HG03520 (cell line): ENCODE data around the gene HECTD4.
A peak's percentile ranks its signal among the peaks of the same experiment; 100 is the strongest.
"Not testable (repeated sequence)": the region's sequence is repeated elsewhere in the genome, so short reads cannot be mapped to it uniquely, and the experiment has no call there.

ENCODE experiments used
- ATAC-seq: cut with Tn5 transposase; IDR thresholded peaks from one replicate; pipeline ENCODE4 v1.9.1; 2021; ENCODE audit warnings: mild to moderate bottlenecking, moderate library complexity; ENCODE audit not compliant: unreplicated experiment

HECTD4 gene

GRCh38 chr12:112406519-112407488 is 24.6 kb upstream of the HECTD4 start:
- ATAC-seq = no peak

- no peak for ATAC-seq
Observed at GRCh38 chr12:112401903-112402498, 19.8 kb upstream of the HECTD4 start.

GRCh38 chr12:112401054-112401453 is 18.8 kb upstream of the HECTD4 start:
- ATAC-seq = no peak

GRCh38 chr12:112393328-112393727 is 11.1 kb upstream of the HECTD4 start:
- ATAC-seq = no peak

GRCh38 chr12:112389922-112390654 is 7.9 kb upstream of the HECTD4 start:
- ATAC-seq = not testable (repeated sequence)

GRCh38 chr12:112389228-112389627 is 7.0 kb upstream of the HECTD4 start:
- ATAC-seq = no peak

GRCh38 chr12:112386726-112387125 is 4.5 kb upstream of the HECTD4 start:
- ATAC-seq = no peak

- no peak for ATAC-seq
Observed at GRCh38 chr12:112382866-112383265, 635 bp upstream of the HECTD4 start.

- ATAC-seq = peak; percentile 39
Observed at GRCh38 chr12:112381406-112381882, 787 bp downstream of the HECTD4 start.

- no peak for ATAC-seq
Observed at GRCh38 chr12:112380663-112381405, 1.4 kb downstream of the HECTD4 start.

- no peak for ATAC-seq
Observed at GRCh38 chr12:112375105-112375504, 7.1 kb downstream of the HECTD4 start.

GRCh38 chr12:112374166-112374740 is 8.0 kb downstream of the HECTD4 start:
- no peak for ATAC-seq

- ATAC-seq = no peak
Observed at GRCh38 chr12:112370868-112371510, 11.2 kb downstream of the HECTD4 start.

GRCh38 chr12:112370199-112370598 is 12.0 kb downstream of the HECTD4 start:
- no peak for ATAC-seq

- ATAC-seq = no peak
Observed at GRCh38 chr12:112368856-112369255, 13.4 kb downstream of the HECTD4 start.

GRCh38 chr12:112367965-112368364 is 14.3 kb downstream of the HECTD4 start:
- ATAC-seq = no peak

GRCh38 chr12:112362310-112362709 is 19.9 kb downstream of the HECTD4 start:
- ATAC-seq = no peak

- ATAC-seq = no peak
Observed at GRCh38 chr12:112361271-112361670, 21.0 kb downstream of the HECTD4 start.

- ATAC-seq = no peak
Observed at GRCh38 chr12:112359290-112359689, 22.9 kb downstream of the HECTD4 start.

- ATAC-seq = no peak
Observed at GRCh38 chr12:112357214-112357613, 25.0 kb downstream of the HECTD4 start.
